B cell (primary cell): ENCODE measurements around the gene KLHL24. TPM values are rescaled to one million over a fixed set of nuclear protein-coding genes. Genes with fewer than 3 reads are reported as not detected.

Source experiments
- ATAC-seq: fragments of 200-7000 bp; cut with Tn5 transposase; one replicate; pipeline ENCODE4 v1.10.0; 2021; ENCODE audit warnings: low read depth, mild to moderate bottlenecking, moderate number of reproducible peaks, moderate library complexity
- CTCF ChIA-PET: fragments of 350-600 bp; sonication (Branson Sonifier 250); formaldehyde crosslinking; loops from one replicate; lab custom pipeline; 2021; ENCODE audit warnings: antibody characterized with exemption, inconsistent platforms; lab: Charles Lee
- POLR2A ChIA-PET: fragments of 350-600 bp; sonication (Branson Sonifier 250); formaldehyde crosslinking; loops from one replicate; lab custom pipeline; 2021; ENCODE audit warnings: antibody characterized with exemption; lab: Charles Lee
- DNase-seq: peaks from one replicate; pipeline ENCODE4 v3.0.0; 2013
- H2AFZ ChIP-seq: 2 replicates; pipeline ENCODE4 v1.6.1; 2012; ENCODE audit warnings: mild to moderate bottlenecking, low read depth, low read length; ENCODE audit not compliant: insufficient read depth, poor library complexity, severe bottlenecking
- H3K27ac ChIP-seq, 2 donors: 1 replicate in 1 of 2; 2 replicates in 1 of 2; pipeline ENCODE4 v1.5.1; 2012 to 2013; ENCODE audit warnings: low read length in 2 of 2, mild to moderate bottlenecking in 2 of 2, moderate library complexity in 1 of 2
- H3K27me3 ChIP-seq, 4 experiments: fragments of 200-600 bp in 1 of 4; sonication (generic) in 1 of 4; replicated peaks in 1 of 4; 1 replicate in 2 of 4; 2 replicates in 2 of 4; pipeline versions ENCODE4 v1.6.1 to v1.7.0; 2013 to 2016; ENCODE audit warnings: low read length in 3 of 4, mild to moderate bottlenecking in 2 of 4, mixed read lengths in 1 of 4, moderate library complexity in 1 of 4; ENCODE audit not compliant: insufficient read depth in 4 of 4, control insufficient read depth in 3 of 4; ENCODE audit errors: control extremely low read depth in 1 of 4
- H3K36me3 ChIP-seq, 2 experiments: replicated peaks in 1 of 2; 1 replicate in 1 of 2; 2 replicates in 1 of 2; pipeline versions ENCODE4 v1.6.1 to v1.7.1; 2013; ENCODE audit warnings: low read length in 1 of 2; ENCODE audit not compliant: insufficient read depth in 2 of 2, control insufficient read depth in 1 of 2; ENCODE audit errors: control extremely low read depth in 1 of 2, extremely low read depth in 1 of 2
- H3K4me1 ChIP-seq, 2 donors: fragments of 200-600 bp in 1 of 2; sonication (generic) in 1 of 2; 1 replicate in 1 of 2; 2 replicates in 1 of 2; pipeline versions ENCODE4 v1.5.1 to v1.6.1; 2013 to 2017; ENCODE audit warnings: low read length in 2 of 2; ENCODE audit not compliant: control insufficient read depth in 2 of 2, insufficient read depth in 2 of 2
- H3K4me2 ChIP-seq: replicated peaks from 2 replicates; pipeline ENCODE3; 2012; ENCODE audit warnings: mild to moderate bottlenecking, low read depth, low read length; ENCODE audit not compliant: poor library complexity, severe bottlenecking
- H3K4me3 ChIP-seq, 5 experiments: fragments of 200-600 bp in 1 of 5; sonication (generic) in 1 of 5; 1 replicate in 3 of 5; 2 replicates in 2 of 5; pipeline versions ENCODE4 v1.5.1 to v1.7.0; 2011 to 2016; ENCODE audit warnings: low read length in 4 of 5, mild to moderate bottlenecking in 4 of 5, low read depth in 2 of 5, control low read depth in 1 of 5, moderate library complexity in 1 of 5; ENCODE audit not compliant: insufficient read depth in 1 of 5; ENCODE audit errors: control extremely low read depth in 1 of 5, extremely low read depth in 1 of 5
- H3K79me2 ChIP-seq: fragments of 200-600 bp; sonication (generic); one replicate; pipeline ENCODE4 v1.6.0; 2016; ENCODE audit warnings: low read length; ENCODE audit not compliant: control insufficient read depth, insufficient read depth
- H3K9ac ChIP-seq: fragments of 200-600 bp; sonication (generic); 2 replicates; pipeline ENCODE4 v1.6.1; 2017; ENCODE audit warnings: mild to moderate bottlenecking, low read length, moderate library complexity
- H3K9me3 ChIP-seq, 3 donors: one replicate each; pipeline versions ENCODE4 v1.6.1 to v1.7.1; 2013; ENCODE audit warnings: low read length in 2 of 3; ENCODE audit not compliant: control insufficient read depth in 2 of 3, insufficient read depth in 1 of 3; ENCODE audit errors: control extremely low read depth in 1 of 3
- H4K20me1 ChIP-seq: 2 replicates; pipeline ENCODE4 v1.6.0; 2012; ENCODE audit warnings: mild to moderate bottlenecking, low read length; ENCODE audit not compliant: insufficient read depth, control insufficient read depth, poor library complexity, severe bottlenecking
- H3K27ac Mint-ChIP-seq: one replicate; pipeline ENCODE4 v1.8.0; 2021; ENCODE audit warnings: mixed read lengths
- H3K27me3 Mint-ChIP-seq: one replicate; pipeline ENCODE4 v1.8.0; 2021; ENCODE audit warnings: mixed read lengths
- H3K4me1 Mint-ChIP-seq: one replicate; pipeline ENCODE4 v1.8.0; 2021; ENCODE audit warnings: mixed read lengths
- H3K4me3 Mint-ChIP-seq: one replicate; pipeline ENCODE4 v1.8.0; 2021; ENCODE audit warnings: mixed read lengths
- H3K9me3 Mint-ChIP-seq: one replicate; pipeline ENCODE4 v1.8.0; 2022; ENCODE audit warnings: mixed read lengths; ENCODE audit not compliant: insufficient read depth
- CTCF ChIP-seq: fragments of 200-600 bp; IDR thresholded peaks from one replicate; pipeline ENCODE4 v1.8.0; 2022; ENCODE audit warnings: antibody characterized with exemption, mild to moderate bottlenecking
- EZH2 ChIP-seq: IDR thresholded peaks from 2 replicates; pipeline ENCODE4 v1.6.1; 2012; ENCODE audit warnings: borderline replicate concordance, low read depth, mild to moderate bottlenecking, moderate library complexity, low read length; ENCODE audit not compliant: insufficient read depth, poor library complexity, severe bottlenecking
- WGBS: methylation state at CpG from one replicate; pipeline ENCODE4 v1.1.5; 2013; ENCODE audit warnings: missing lambda C conversion rate; ENCODE audit not compliant: insufficient coverage; 5-methylcytosine and 5-hydroxymethylcytosine counted together
- intact Hi-C: fragments of 100-400 bp; cut with micrococcal nuclease; formaldehyde crosslinking; loops from one replicate; pipeline ENCODE4 v1.10.0; 2022
- polyA plus RNA-seq: library from polyadenylated mRNA; depleted of rRNA; stranded (reverse); fragments of >200 nt; gene quantifications from 2 replicates; pipeline ENCODE4 v1.2.3, GENCODE V29; 2012
- total RNA-seq, 2 donors: library from RNA; stranded (reverse); fragments of 120-200 nt in 1 of 2; gene quantifications; 1 replicate in 1 of 2; 2 replicates in 1 of 2; pipeline versions ENCODE4 v1.2.3 to v1.2.4, GENCODE V29; 2013 to 2022

KLHL24 gene
- total and polyA plus RNA-seq, 2 donors (not counting 1 experiment from before 2014, with no cell fraction given) = 37.4 to 134 TPM

GRCh38 chr3:183730361-183730760 lies 94.9 kb downstream of the KLHL24 start:
- TF ChIP-seq CTCF = no peak
- no peak for TF ChIP-seq EZH2
- Mint-ChIP-seq H3K4me3 (no peak overlapping the region), H3K9me3 (no peaks in the 10 kb centered on the region), H3K27ac (no peak overlapping the region), H3K4me1 (no peaks in the 10 kb centered on the region), H3K27me3 (no peaks in the 10 kb centered on the region)
- DNase-seq (no peak), ATAC-seq (no peak)
- Histone ChIP-seq H3K36me3 (peaks cover 15 to 50% of the 10 kb centered on the region in 2 experiments), H3K4me1 (no peaks in the 10 kb centered on the region), H3K9me3 (peaks cover 0 to 1% (median 0%) of the 10 kb centered on the region in 3 donors), H3K9ac (no peak overlapping the region), H3K27ac (no peak overlapping the region), H3K79me2 (no peaks in the 10 kb centered on the region), H3K4me3 (no peak overlapping the region), H3K27me3 (no peaks in the 10 kb centered on the region), H4K20me1 (no peaks in the 10 kb centered on the region), H3K4me2 (no peak overlapping the region), H2AFZ (no peak overlapping the region)
- CTCF ChIA-PET = interaction anchor here (0.6 kb wide), 1 partner anchor 19 kb away, joined by 3 read pairs; no protein-coding TSS in a partner anchor
- WGBS = 100% methylated on average over 1 of the region's 2 CpGs
- POLR2A ChIA-PET = no interaction called here
- intact Hi-C loops = no loop called here

GRCh38 chr3:183731611-183732010 lies 96.2 kb downstream of the KLHL24 start:
- H3K36me3 ChIP-seq = peaks cover 21 to 45% of the 10 kb centered on the region in 2 experiments
- DNase-seq = no peak
- peaks cover 0 to 1% (median 0%) of the 10 kb centered on the region in 3 donors for H3K9me3 ChIP-seq
- Mint-ChIP-seq H3K4me1 (no peaks in the 10 kb centered on the region), H3K27ac (no peak overlapping the region), H3K27me3 (no peaks in the 10 kb centered on the region), H3K4me3 (no peak overlapping the region), H3K9me3 (no peaks in the 10 kb centered on the region)
- no peak for TF ChIP-seq EZH2
- TF ChIP-seq CTCF = no peak
- no peak for ATAC-seq
- no peak overlapping the region for H2AFZ ChIP-seq
- 83% methylated on average over 2 of the region's 5 CpGs for WGBS
- H3K4me1 ChIP-seq = no peaks in the 10 kb centered on the region
- CTCF ChIA-PET = no interaction called here
- H3K27ac ChIP-seq = no peak overlapping the region
- H3K27me3 ChIP-seq = no peaks in the 10 kb centered on the region
- H3K9ac ChIP-seq = no peak overlapping the region
- no peak overlapping the region for H3K4me3 ChIP-seq
- no peak overlapping the region for H3K4me2 ChIP-seq
- intact Hi-C loops = no loop called here
- POLR2A ChIA-PET = no interaction called here
- H3K79me2 ChIP-seq = no peaks in the 10 kb centered on the region
- no peaks in the 10 kb centered on the region for H4K20me1 ChIP-seq
